Measurements from ENCODE around the gene SLC1A2.
A peak's percentile ranks its signal among the peaks of the same experiment; 100 is the strongest.

The SLC1A2 gene

DNA sequence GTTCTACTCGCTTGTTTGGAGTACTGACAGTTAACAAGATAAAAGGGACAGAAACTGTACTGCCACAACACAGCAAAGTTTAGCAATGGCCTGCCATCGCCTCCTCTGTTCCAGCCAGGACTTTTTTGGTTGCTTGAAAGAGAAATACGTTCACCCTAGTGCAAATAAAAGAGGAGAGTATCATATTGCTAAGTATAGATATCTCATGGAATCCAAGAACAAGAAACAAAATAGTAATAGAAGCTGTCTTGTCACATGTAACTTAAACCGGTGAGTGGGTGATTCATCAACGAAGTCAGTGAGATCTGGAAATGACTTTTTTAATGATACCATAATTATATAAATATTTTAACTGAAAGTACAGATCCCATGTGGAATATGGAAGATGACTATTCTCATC is 35.4 kb downstream of the SLC1A2 start:
- DNase-seq: no peak
- peaks cover 10% of the 10 kb centered on the region for H3K9me3 ChIP-seq (ENCODE audit: severe bottlenecking)
- H3K27me3 ChIP-seq (ENCODE audit: insufficient read depth, low read depth, severe bottlenecking): no peaks in the 10 kb centered on the region
- H3K4me3 ChIP-seq (ENCODE audit: low read depth, low read length): no peak overlapping the region
- no peaks in the 10 kb centered on the region; the same call in 1 of the 2 replicates for H3K36me3 ChIP-seq
- H3K27ac ChIP-seq: no peak overlapping the region
- TF ChIP-seq, protein P1, sequence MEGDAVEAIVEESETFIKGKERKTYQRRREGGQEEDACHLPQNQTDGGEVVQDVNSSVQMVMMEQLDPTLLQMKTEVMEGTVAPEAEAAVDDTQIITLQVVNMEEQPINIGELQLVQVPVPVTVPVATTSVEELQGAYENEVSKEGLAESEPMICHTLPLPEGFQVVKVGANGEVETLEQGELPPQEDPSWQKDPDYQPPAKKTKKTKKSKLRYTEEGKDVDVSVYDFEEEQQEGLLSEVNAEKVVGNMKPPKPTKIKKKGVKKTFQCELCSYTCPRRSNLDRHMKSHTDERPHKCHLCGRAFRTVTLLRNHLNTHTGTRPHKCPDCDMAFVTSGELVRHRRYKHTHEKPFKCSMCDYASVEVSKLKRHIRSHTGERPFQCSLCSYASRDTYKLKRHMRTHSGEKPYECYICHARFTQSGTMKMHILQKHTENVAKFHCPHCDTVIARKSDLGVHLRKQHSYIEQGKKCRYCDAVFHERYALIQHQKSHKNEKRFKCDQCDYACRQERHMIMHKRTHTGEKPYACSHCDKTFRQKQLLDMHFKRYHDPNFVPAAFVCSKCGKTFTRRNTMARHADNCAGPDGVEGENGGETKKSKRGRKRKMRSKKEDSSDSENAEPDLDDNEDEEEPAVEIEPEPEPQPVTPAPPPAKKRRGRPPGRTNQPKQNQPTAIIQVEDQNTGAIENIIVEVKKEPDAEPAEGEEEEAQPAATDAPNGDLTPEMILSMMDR (IDR thresholded peaks at IDR 0.05; ENCODE audit: low read depth, low read length): no peak

DNA sequence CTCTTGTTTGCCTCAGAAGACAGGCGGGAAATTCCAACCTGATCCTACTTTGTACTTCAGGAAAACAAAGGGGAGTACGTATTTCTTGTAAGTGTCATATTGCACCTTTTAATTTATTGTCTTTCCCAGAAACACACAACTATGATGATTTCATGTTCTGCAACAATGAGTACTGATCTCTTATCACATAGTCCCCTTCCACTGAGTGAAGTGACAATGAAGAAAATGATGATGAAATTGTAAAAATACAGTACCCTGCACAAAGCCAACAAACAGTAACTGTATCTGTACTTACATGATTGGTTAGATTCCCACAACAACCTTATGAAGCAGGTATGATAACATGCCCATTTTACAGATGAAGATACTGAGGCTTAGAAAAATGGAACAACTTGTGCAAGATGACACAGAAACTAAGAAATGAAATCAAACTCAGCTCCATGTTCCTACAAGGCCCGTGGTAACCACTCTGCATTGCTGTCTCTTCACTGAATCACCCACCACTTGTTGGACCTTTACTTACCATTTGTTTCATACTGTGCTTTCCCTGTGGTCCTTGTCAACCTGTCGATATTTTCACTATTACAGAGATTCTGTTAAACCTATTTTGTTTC is 37.5 kb downstream of the SLC1A2 start:
- Histone ChIP-seq H3K27ac (no peak overlapping the region), H3K36me3 (no peaks in the 10 kb centered on the region; the same call in 1 of the 2 replicates), H3K9me3 (ENCODE audit: severe bottlenecking) (peaks cover 10% of the 10 kb centered on the region), H3K27me3 (ENCODE audit: insufficient read depth, low read depth, severe bottlenecking) (no peaks in the 10 kb centered on the region), H3K4me3 (ENCODE audit: low read depth, low read length) (no peak overlapping the region)
- TF ChIP-seq, protein P1 (IDR thresholded peaks at IDR 0.05; ENCODE audit: low read depth, low read length): no peak
- no peak for DNase-seq

GRCh38 chr11:35380603-35381002 is 38.8 kb downstream of the SLC1A2 start:
- Histone ChIP-seq H3K27ac (peak overlapping the region; percentile 38), H3K9me3 (ENCODE audit: severe bottlenecking) (peaks cover 10% of the 10 kb centered on the region), H3K36me3 (no peaks in the 10 kb centered on the region; the same call in 1 of the 2 replicates), H3K27me3 (ENCODE audit: insufficient read depth, low read depth, severe bottlenecking) (no peaks in the 10 kb centered on the region), H3K4me3 (ENCODE audit: low read depth, low read length) (peak overlapping the region; percentile 1)
- DNase-seq: no peak
- TF ChIP-seq, protein P1 (IDR thresholded peaks at IDR 0.05; ENCODE audit: low read depth, low read length): no peak

DNA sequence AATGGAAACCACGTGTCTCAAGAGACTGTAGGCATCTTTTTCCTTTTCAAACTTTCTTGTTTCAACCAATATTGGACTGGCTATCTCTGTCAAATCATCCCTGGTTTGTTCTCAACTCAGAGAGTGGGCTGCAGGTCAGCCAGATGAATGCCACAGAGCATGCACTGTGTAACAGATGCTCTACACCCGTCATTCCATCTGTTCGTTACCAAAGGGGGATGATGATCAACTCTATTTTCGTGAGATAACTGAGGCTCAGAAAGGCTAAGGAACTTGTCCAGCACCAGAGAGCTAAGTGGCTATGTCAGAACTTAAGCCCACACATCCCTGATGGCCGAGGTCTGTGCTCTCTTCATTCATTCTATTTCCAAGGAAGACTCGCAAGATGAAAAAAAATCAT is 42.1 kb downstream of the SLC1A2 start:
- Histone ChIP-seq H3K27me3 (ENCODE audit: insufficient read depth, low read depth, severe bottlenecking) (no peaks in the 10 kb centered on the region), H3K36me3 (no peaks in the 10 kb centered on the region; the same call in none of the 2 replicates), H3K9me3 (ENCODE audit: severe bottlenecking) (no peaks in the 10 kb centered on the region), H3K27ac (no peak overlapping the region), H3K4me3 (ENCODE audit: low read depth, low read length) (no peak overlapping the region)
- TF ChIP-seq, protein P1 (IDR thresholded peaks at IDR 0.05; ENCODE audit: low read depth, low read length): no peak
- DNase-seq: peak; percentile 38

GRCh38 chr11:35376613-35377012 is 42.7 kb downstream of the SLC1A2 start:
- Histone ChIP-seq H3K36me3 (no peaks in the 10 kb centered on the region; the same call in none of the 2 replicates), H3K27ac (no peak overlapping the region), H3K4me3 (ENCODE audit: low read depth, low read length) (no peak overlapping the region), H3K27me3 (ENCODE audit: insufficient read depth, low read depth, severe bottlenecking) (no peaks in the 10 kb centered on the region), H3K9me3 (ENCODE audit: severe bottlenecking) (no peaks in the 10 kb centered on the region)
- DNase-seq: no peak
- TF ChIP-seq, protein P1 (IDR thresholded peaks at IDR 0.05; ENCODE audit: low read depth, low read length): no peak

- no peak overlapping the region for H3K27ac ChIP-seq
- no peaks in the 10 kb centered on the region for H3K9me3 ChIP-seq (ENCODE audit: severe bottlenecking)
- TF ChIP-seq, protein P1 (IDR thresholded peaks at IDR 0.05; ENCODE audit: low read depth, low read length): no peak
- H3K36me3 ChIP-seq: no peaks in the 10 kb centered on the region; the same call in 1 of the 2 replicates
- no peak overlapping the region for H3K4me3 ChIP-seq (ENCODE audit: low read depth, low read length)
- H3K27me3 ChIP-seq (ENCODE audit: insufficient read depth, low read depth, severe bottlenecking): no peaks in the 10 kb centered on the region
- no peak for DNase-seq
These were observed 43.2 kb downstream of the SLC1A2 start for GRCh38 chr11:35376118-35376510.

Data from WERI-Rb-1 (cell line).